Activated CD4-positive, alpha-beta memory T cell treated with anti-CD3 and anti-CD28 coated beads, Interleukin-2, amount 10 ng/mL, durations not matched to agents 7 days and 5 days (primary cell): Measurements from ENCODE around the gene SUMO2. TPM values are rescaled to one million over a fixed set of nuclear protein-coding genes. Genes with fewer than 3 reads are reported as not detected.
"Not testable (repeated sequence)": the region's sequence is repeated elsewhere in the genome, so short reads cannot be mapped to it uniquely, and the experiment has no call there.

Experiments
- CTCF ChIA-PET: fragments of 350-600 bp; sonication (Branson Sonifier 250); formaldehyde crosslinking; loops from one replicate; lab custom pipeline; 2021; ENCODE audit warnings: antibody characterized with exemption, inconsistent platforms; lab: Charles Lee
- POLR2A ChIA-PET: fragments of 350-600 bp; sonication (Branson Sonifier 250); formaldehyde crosslinking; loops from one replicate; lab custom pipeline; 2021; ENCODE audit warnings: antibody characterized with exemption; lab: Charles Lee
- DNase-seq: peaks from one replicate; pipeline ENCODE4 v3.0.0-alpha.2; 2020
- H3K27ac Mint-ChIP-seq: one replicate; pipeline ENCODE4 v1.8.0; 2021; ENCODE audit warnings: mild to moderate bottlenecking, mixed read lengths
- H3K27me3 Mint-ChIP-seq: one replicate; pipeline ENCODE4 v1.8.0; 2021; ENCODE audit warnings: mixed read lengths
- H3K36me3 Mint-ChIP-seq: one replicate; pipeline ENCODE4 v1.8.0; 2021; ENCODE audit warnings: low read depth, mixed read lengths
- H3K4me1 Mint-ChIP-seq: one replicate; pipeline ENCODE4 v1.8.0; 2021; ENCODE audit warnings: mixed read lengths
- H3K4me3 Mint-ChIP-seq: one replicate; pipeline ENCODE4 v1.8.0; 2021; ENCODE audit warnings: mild to moderate bottlenecking, mixed read lengths
- H3K9me3 Mint-ChIP-seq: one replicate; pipeline ENCODE4 v1.8.0; 2021; ENCODE audit warnings: mixed read lengths
- total RNA-seq, 2 experiments: library from RNA; stranded (reverse); gene quantifications; one replicate each; pipeline ENCODE4 v1.2.3, GENCODE V29; 2021

SUMO2 gene
- total RNA-seq, 2 experiments from 2014 or later, result 548 to 559 TPM

- no peak for DNase-seq
- ChIA-PET POLR2A (interaction anchor here (0.6 to 2.3 kb wide), 16 partner anchors 8 to 81 kb away, joined by 3 to 13 read pairs (median 5); partner anchors contain the start of genes ARMC7, GGA3, JPT1 and MRPS7), CTCF (interaction anchor here (0.5 to 2.4 kb wide), 10 partner anchors 9 to 219 kb away, joined by 3 to 19 read pairs (median 4); partner anchors contain the start of genes MIF4GD and MRPL58)
- no peaks in the 10 kb centered on the region for H3K9me3 Mint-ChIP-seq
- peak overlapping the region; percentile 82 for H3K4me3 Mint-ChIP-seq
- H3K27me3 Mint-ChIP-seq, result no peaks in the 10 kb centered on the region
- H3K4me1 Mint-ChIP-seq, result peaks cover 50% of the 10 kb centered on the region
- peak overlapping the region; percentile 78 for H3K27ac Mint-ChIP-seq
- H3K36me3 Mint-ChIP-seq, result peaks cover 44% of the 10 kb centered on the region
Observed at GRCh38 chr17:75181110-75181509, 1.6 kb downstream of the SUMO2 start.

GRCh38 chr17:75178453-75178852, 4.3 kb downstream of the SUMO2 start:
- Mint-ChIP-seq H3K27ac (no peak overlapping the region), H3K4me1 (peaks cover 46% of the 10 kb centered on the region), H3K9me3 (no peaks in the 10 kb centered on the region), H3K36me3 (peaks cover 65% of the 10 kb centered on the region), H3K27me3 (no peaks in the 10 kb centered on the region), H3K4me3 (no peak overlapping the region)
- no peak for DNase-seq
- ChIA-PET CTCF (no interaction called here), POLR2A (interaction anchor here (1.3 kb wide), 1 partner anchor 24 kb away, joined by 4 read pairs; no protein-coding TSS in a partner anchor)

- H3K9me3 Mint-ChIP-seq, result no peaks in the 10 kb centered on the region
- no peaks in the 10 kb centered on the region for H3K27me3 Mint-ChIP-seq
- H3K4me1 Mint-ChIP-seq, result peaks cover 51% of the 10 kb centered on the region
- ChIA-PET POLR2A (interaction anchor here (0.9 to 3.8 kb wide), 5 partner anchors 13 to 63 kb away, joined by 3 to 25 read pairs (median 6); partner anchors contain the start of gene JPT1), CTCF (interaction anchor here (0.6 to 2.2 kb wide), 8 partner anchors 9 to 126 kb away, joined by 3 to 10 read pairs (median 3); partner anchors contain the start of gene NUP85)
- H3K4me3 Mint-ChIP-seq, result no peak overlapping the region
- H3K27ac Mint-ChIP-seq, result no peak overlapping the region
- H3K36me3 Mint-ChIP-seq, result peaks cover 76% of the 10 kb centered on the region
- DNase-seq, result no peak
Observed at GRCh38 chr17:75176625-75177024, 6.1 kb downstream of the SUMO2 start.

- no peaks in the 10 kb centered on the region for H3K9me3 Mint-ChIP-seq
- POLR2A ChIA-PET, result interaction anchor here (1.2 to 3.8 kb wide), 5 partner anchors 8 to 61 kb away, joined by 3 to 25 read pairs (median 7); partner anchors contain the start of genes JPT1 and SUMO2
- no peak for DNase-seq
- peaks cover 44% of the 10 kb centered on the region for H3K4me1 Mint-ChIP-seq
- no peak overlapping the region for H3K27ac Mint-ChIP-seq
- CTCF ChIA-PET, result interaction anchor here (5.7 to 7.5 kb wide), 2 partner anchors 27 to 59 kb away, joined by 52 to 119 read pairs; no protein-coding TSS in a partner anchor
- no peak overlapping the region for H3K4me3 Mint-ChIP-seq
- H3K27me3 Mint-ChIP-seq, result no peaks in the 10 kb centered on the region
- H3K36me3 Mint-ChIP-seq, result peaks cover 64% of the 10 kb centered on the region
Observed at GRCh38 chr17:75174996-75175395, 7.8 kb downstream of the SUMO2 start.

- Mint-ChIP-seq H3K9me3 (no peaks in the 10 kb centered on the region), H3K27me3 (no peaks in the 10 kb centered on the region), H3K36me3 (peaks cover 50% of the 10 kb centered on the region), H3K27ac (no peak overlapping the region), H3K4me1 (peaks cover 32% of the 10 kb centered on the region), H3K4me3 (no peak overlapping the region)
- ChIA-PET POLR2A (interaction anchor here (0.6 to 3.8 kb wide), 6 partner anchors 10 to 64 kb away, joined by 3 to 25 read pairs (median 5); partner anchors contain the start of genes ARMC7, JPT1 and SUMO2), CTCF (interaction anchor here (0.7 to 7.5 kb wide), 7 partner anchors 14 to 63 kb away, joined by 3 to 119 read pairs (median 8); partner anchors contain the start of gene ARMC7)
- no peak for DNase-seq
Observed at GRCh38 chr17:75173526-75173925, 9.2 kb downstream of the SUMO2 start.

DNA sequence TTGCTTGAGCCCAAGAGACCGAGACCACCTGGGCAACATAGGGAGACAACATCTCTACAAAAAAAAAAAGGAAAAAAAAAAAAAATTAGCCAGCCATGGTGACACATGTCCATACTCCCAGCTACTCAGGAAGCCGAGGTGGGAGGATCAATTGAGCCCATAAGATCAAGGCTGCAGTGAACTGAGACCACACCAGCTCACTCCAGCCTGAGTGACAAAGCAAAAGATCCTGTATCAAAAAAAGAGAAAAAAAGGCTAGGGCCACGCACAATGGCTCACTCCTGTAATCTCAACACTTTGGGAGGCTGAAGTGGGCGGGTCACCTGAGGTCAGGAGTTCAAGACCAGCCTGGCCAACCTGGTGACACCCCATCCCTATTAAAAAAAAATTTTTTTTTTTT, 13.8 kb downstream of the SUMO2 start:
- no peak for DNase-seq
- H3K36me3 Mint-ChIP-seq, result peaks cover 54% of the 10 kb centered on the region
- no peak overlapping the region for H3K27ac Mint-ChIP-seq
- ChIA-PET POLR2A (interaction anchor here (0.7 to 2.0 kb wide), 6 partner anchors 10 to 177 kb away, joined by 3 to 6 read pairs (median 3); partner anchors contain the start of gene JPT1), CTCF (interaction anchor here (0.7 to 7.5 kb wide), 3 partner anchors 33 to 1740 kb away, joined by 3 to 52 read pairs (median 15); no protein-coding TSS in a partner anchor)
- H3K27me3 Mint-ChIP-seq, result no peaks in the 10 kb centered on the region
- peaks cover 22% of the 10 kb centered on the region for H3K4me1 Mint-ChIP-seq
- no peak overlapping the region for H3K4me3 Mint-ChIP-seq
- H3K9me3 Mint-ChIP-seq, result no peaks in the 10 kb centered on the region

DNA sequence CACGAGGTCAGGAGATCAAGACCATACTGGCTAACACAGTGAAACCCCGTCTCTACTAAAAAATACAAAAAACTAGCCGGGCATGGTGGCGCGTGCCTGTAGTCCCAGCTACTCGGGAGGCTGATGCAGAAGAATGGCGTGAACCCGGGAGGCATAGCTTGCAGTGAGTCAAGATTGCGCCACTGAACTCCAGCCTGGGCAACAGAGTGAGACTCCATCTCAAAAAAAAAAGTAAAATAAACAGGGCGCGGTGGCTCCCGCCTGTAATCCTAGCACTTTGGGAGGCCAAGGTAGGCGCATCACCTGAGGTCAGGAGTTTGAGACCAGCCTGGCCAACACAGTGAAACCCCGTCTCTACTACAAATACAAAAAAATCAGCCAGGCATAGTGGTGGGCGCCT, 18.2 kb downstream of the SUMO2 start:
- ChIA-PET CTCF (interaction anchor here (0.8 kb wide), 1 partner anchor 37 kb away, joined by 3 read pairs; no protein-coding TSS in a partner anchor), POLR2A (interaction anchor here (1.0 kb wide), 1 partner anchor 10 kb away, joined by 4 read pairs; the partner anchor contains the start of gene JPT1)
- not testable (repeated sequence) for DNase-seq, H3K9me3 Mint-ChIP-seq, H3K27ac Mint-ChIP-seq, H3K4me1 Mint-ChIP-seq, H3K27me3 Mint-ChIP-seq, H3K4me3 Mint-ChIP-seq
- peaks cover 41% of the 10 kb centered on the region for H3K36me3 Mint-ChIP-seq

DNA sequence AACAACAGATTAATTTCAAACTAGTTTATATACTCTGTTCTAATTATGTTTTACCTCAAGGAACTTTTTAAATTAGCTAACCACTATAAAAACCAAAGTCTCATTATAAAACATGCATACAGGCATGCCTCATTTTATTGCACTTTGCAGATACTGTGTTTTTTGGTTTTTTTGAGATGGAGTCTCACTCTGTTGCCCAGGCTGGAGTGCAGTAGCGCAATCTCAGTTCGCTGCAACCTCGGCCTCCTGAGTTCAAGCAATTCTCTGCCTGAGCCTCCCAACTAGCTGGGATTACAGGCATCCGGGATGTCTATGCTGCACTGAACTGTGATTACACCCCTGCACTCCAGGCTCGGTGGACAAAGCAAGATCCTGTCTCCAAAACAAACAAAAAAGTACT, 19.7 kb downstream of the SUMO2 start:
- H3K9me3 Mint-ChIP-seq, result no peaks in the 10 kb centered on the region
- H3K27me3 Mint-ChIP-seq, result no peaks in the 10 kb centered on the region
- POLR2A ChIA-PET, result interaction anchor here (1.0 to 1.2 kb wide), 2 partner anchors 9 to 43 kb away, joined by 3 to 6 read pairs; partner anchors contain the start of gene JPT1
- DNase-seq, result no peak
- H3K4me3 Mint-ChIP-seq, result no peak overlapping the region
- peaks cover 36% of the 10 kb centered on the region for H3K36me3 Mint-ChIP-seq
- CTCF ChIA-PET, result interaction anchor here (1.1 to 1.7 kb wide), 3 partner anchors 8 to 49 kb away, joined by 4 to 10 read pairs (median 6); no protein-coding TSS in a partner anchor
- peaks cover 2% of the 10 kb centered on the region for H3K4me1 Mint-ChIP-seq
- H3K27ac Mint-ChIP-seq, result no peak overlapping the region

GRCh38 chr17:75160211-75160610, 22.5 kb downstream of the SUMO2 start:
- ChIA-PET CTCF (interaction anchor here (0.5 to 5.6 kb wide), 2 partner anchors 11 to 52 kb away, joined by 3 to 17 read pairs; no protein-coding TSS in a partner anchor), POLR2A (interaction anchor here (0.6 kb wide), 1 partner anchor 8 kb away, joined by 3 read pairs; no protein-coding TSS in a partner anchor)
- peaks cover 20% of the 10 kb centered on the region for H3K36me3 Mint-ChIP-seq
- no peak for DNase-seq
- no peak overlapping the region for H3K4me3 Mint-ChIP-seq
- no peaks in the 10 kb centered on the region for H3K27me3 Mint-ChIP-seq
- no peaks in the 10 kb centered on the region for H3K9me3 Mint-ChIP-seq
- no peak overlapping the region for H3K27ac Mint-ChIP-seq
- H3K4me1 Mint-ChIP-seq, result peaks cover 11% of the 10 kb centered on the region

GRCh38 chr17:75159196-75160031, 23.3 kb downstream of the SUMO2 start:
- H3K27ac Mint-ChIP-seq, result no peak overlapping the region
- no peak for DNase-seq

DNA sequence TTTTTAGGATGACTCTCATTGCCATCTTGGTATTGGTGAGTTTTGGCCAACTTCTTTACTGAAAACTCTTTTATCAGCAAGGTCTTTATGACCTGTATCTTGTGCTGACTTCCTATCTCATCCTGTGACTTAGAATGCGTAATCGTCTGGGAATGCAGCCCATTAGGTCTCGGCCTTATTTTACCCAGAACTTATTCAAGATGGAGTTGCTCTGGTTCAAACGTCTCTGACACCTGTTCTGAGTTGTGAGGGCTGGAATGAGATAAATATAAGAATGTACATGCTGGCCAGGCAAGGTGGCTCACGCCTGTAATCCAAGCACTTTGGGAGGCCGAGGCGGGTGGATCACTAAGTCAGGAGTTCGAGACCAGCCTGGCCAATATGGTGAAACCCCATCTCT, 24.3 kb downstream of the SUMO2 start:
- H3K27me3 Mint-ChIP-seq, H3K4me3 Mint-ChIP-seq, H3K27ac Mint-ChIP-seq, H3K9me3 Mint-ChIP-seq, DNase-seq: not testable (repeated sequence)
- Mint-ChIP-seq H3K36me3 (peaks cover 14% of the 10 kb centered on the region), H3K4me1 (peaks cover 19% of the 10 kb centered on the region)
- ChIA-PET CTCF (interaction anchor here (0.7 to 5.6 kb wide), 3 partner anchors 13 to 123 kb away, joined by 4 to 17 read pairs (median 11); no protein-coding TSS in a partner anchor), POLR2A (interaction anchor here (1.2 kb wide), 1 partner anchor 10 kb away, joined by 3 read pairs; no protein-coding TSS in a partner anchor)

More at GRCh38 chr17:75159196-75160031, 23.3 kb downstream of the SUMO2 start:
- H3K36me3 Mint-ChIP-seq, result peaks cover 16% of the 10 kb centered on the region
- no peaks in the 10 kb centered on the region for H3K9me3 Mint-ChIP-seq
- POLR2A ChIA-PET, result interaction anchor here (0.6 to 1.2 kb wide), 4 partner anchors 9 to 45 kb away, joined by 3 to 6 read pairs (median 3); no protein-coding TSS in a partner anchor
- no peak overlapping the region for H3K4me3 Mint-ChIP-seq
- CTCF ChIA-PET, result interaction anchor here (0.5 to 5.6 kb wide), 3 partner anchors 12 to 53 kb away, joined by 3 to 17 read pairs (median 11); no protein-coding TSS in a partner anchor
- peaks cover 19% of the 10 kb centered on the region for H3K4me1 Mint-ChIP-seq
- H3K27me3 Mint-ChIP-seq, result no peaks in the 10 kb centered on the region

GRCh38 chr17:75155191-75155601, 27.6 kb downstream of the SUMO2 start:
- Mint-ChIP-seq H3K27me3 (no peaks in the 10 kb centered on the region), H3K27ac (peak overlapping the region; percentile 86), H3K9me3 (no peaks in the 10 kb centered on the region), H3K4me1 (peaks cover 37% of the 10 kb centered on the region), H3K4me3 (no peak overlapping the region), H3K36me3 (peaks cover 32% of the 10 kb centered on the region)
- ChIA-PET CTCF (interaction anchor here (1.0 to 5.6 kb wide), 5 partner anchors 16 to 48 kb away, joined by 3 to 17 read pairs (median 5); no protein-coding TSS in a partner anchor), POLR2A (interaction anchor here (0.6 to 3.1 kb wide), 36 partner anchors 8 to 143 kb away, joined by 3 to 25 read pairs (median 6); partner anchors contain the start of genes ARMC7, GGA3, MIF4GD and MRPL58)
- no peak for DNase-seq
